ENCODE results near the gene SEMA4D.

Gene SEMA4D

DNA sequence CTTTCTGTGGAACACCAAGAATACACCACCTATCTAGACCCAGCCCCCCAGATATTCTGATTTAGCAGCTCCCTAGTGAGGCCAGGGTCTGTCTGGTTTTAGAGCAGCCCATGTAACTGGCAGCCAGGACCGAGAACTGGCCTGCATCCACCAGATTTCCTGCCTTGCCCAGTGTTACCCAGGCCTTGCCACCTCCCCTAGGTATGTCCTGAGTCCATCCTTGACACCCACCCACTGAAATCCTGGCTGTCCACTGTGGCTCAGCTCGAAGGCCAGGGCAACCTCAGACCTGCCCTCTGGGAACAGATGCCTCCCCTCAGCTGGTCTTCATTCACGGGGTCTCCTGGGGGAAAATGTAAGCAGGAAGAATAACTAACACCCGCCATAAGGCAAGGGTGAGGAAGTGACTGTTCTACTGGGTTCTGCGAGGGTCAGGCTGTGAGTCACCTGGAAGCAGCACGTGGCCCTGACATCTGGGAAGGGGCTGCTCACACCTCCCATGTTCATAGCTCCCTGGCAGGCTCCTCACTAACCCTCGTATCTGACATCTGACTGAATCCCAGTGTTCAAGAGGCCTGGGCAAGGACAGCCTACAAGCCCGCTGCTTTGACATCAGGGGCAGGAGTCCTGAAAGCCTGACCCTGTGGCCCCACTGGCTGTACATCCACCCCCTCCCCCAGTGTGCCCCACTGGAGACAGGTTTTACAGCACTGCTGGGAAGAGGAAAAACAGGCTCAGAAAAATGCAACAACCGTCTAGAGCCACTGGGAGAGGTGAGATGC, 72.7 kb downstream of the SEMA4D start:
- DNase-seq = no peak

DNA sequence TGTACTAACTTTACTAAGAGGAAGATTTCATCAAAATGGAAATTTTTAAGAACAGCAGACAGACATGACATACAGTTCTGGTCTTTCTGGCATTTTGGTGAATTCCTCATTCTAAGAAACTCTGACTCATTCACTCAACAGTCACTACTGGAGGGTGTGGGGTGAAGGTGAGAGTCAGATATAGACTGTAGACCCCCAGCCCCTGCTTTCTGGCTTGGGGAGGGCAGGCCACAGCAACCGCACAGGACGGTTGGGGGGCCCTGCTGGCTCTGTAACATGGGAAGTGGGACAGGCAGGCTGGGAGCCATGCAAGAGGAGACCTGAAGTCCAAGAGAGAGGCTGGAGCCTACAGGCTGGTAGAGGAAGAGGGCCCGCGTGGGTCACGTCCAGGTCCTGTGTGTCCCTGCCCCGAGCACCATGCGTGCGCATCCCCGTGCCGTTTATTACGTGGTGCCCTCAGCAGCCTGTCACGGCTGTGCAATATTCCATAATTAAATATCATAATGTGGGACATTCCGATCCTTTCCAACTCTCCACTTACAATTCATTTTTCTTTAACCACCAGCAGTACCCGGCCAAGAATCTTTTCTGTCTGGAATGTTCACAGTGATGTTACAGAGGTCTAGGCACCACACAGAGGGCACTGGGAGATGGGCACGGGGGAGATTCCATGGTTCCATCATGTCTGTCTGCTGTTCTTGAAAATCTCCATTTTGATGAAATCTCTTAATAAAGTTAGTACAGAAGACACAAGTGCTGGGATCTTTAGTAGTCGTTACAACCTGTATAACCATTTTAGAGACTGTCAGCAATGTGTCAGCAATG, 75.5 kb downstream of the SEMA4D start:
- peak; percentile 73 for DNase-seq

GRCh38 chr9:89421595-89421994, 76.3 kb downstream of the SEMA4D start:
- DNase-seq = peak; percentile 70

DNA sequence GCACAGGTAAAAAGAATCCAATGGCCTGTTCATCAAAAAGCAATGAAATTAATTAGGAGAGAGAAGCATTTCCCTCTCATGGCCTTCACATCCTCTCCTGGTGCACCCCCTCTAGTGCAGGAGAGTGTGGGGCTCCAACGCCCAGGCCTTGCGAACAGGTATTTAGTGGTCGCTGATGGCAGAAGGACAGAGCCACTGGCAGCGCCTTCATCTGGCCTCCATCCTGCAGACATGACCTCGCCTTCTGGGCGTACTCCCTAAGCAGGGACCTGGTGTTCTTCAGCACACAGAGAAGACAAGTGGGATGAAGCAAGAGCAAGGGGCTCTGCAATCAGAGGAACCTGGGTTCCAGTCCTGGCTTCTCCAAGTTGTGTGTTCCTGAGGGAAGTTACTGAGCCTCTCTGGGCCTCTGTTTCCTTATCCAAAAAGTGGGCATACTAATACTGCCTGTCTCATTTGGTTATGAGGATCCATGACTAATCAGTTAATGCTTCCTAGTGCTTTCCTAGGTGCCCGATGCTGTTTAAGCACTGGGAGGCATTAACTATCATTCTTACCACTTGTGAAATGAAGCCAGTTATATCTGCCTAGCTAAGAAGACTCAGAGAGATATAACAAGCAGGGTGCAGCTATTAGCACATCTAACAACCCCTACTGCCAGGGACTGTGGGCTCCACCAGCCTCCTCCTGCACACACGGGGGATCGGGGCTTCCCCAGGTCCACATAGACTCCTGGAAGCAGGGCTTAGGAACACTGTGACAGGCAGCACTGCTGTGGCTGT, 77.3 kb downstream of the SEMA4D start:
- no peak for DNase-seq

DNA sequence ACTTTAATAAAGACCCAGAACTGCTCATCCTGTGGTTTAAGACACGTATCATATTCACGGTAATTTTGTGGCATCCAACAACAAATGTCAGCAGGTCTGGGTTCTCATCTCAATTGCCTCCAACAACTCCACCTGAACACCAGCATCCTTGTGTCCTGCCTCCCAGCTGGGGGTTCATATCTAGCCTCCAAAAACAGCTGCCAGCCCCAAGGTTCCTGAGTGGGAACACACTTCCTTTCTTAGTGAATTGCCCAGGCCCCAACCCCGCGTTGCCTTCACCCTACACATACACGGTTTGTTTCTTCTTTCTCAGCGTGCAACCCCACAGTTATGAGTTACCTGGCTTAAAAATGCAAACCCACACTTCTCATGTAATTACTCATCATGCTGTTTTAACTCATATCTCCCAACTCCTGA, 77.9 kb downstream of the SEMA4D start:
- peak; percentile 60 for DNase-seq

DNA sequence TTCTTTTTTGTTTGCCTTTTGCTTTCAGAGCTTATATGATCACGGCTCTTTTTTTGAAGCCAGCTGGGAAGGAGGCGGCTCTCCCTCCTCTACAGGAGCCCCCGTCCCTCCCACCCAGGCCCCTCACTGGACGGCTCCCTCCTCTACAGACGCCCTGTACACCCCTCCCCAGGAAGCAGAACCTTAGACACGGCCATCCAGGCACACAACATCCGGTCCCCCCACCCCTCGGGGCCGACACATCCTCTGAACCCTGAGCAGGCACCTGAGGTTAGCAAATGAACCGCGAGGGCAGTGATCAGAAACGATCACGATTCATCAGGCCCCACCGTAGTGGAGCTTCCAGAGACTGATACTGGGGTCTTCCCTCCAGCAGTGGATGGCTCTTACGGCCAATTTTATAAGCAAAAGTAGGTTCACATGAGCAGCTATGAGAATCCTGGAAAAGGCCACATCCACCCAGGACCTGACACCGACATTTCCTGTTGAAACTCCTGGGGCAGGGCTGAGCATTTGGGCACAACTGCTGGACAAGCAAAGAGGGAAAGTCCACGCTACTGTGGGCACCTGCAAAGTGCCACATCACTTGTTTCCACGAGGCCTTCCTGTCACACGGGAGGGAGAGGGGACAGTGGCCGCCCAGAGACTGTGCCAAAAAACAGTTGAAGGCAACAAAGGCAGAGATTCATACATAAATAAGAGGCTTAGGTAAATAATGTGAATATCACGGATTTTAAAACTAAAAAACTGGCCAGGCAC, 78.9 kb downstream of the SEMA4D start:
- DNase-seq = peak; percentile 74

DNA sequence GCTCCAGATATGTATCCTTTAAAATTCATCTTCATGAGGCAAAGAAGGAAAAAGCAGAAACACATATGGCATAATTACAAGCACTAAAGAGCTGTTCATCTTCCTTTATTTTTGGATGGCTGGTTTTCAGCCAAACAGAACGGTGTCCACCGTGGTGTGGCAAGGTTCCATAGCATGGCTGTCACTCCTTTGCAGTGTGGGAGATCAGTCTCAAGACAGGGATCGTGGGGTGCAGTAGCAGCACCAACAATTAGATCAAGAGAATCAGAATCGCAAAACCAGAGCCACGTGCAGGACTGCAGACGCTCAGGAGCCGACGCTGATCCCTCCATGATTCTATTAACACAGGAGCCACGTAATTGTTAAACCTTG, 79.5 kb downstream of the SEMA4D start:
- DNase-seq = no peak

- DNase-seq = peak; percentile 49
Observed at GRCh38 chr9:89417832-89418473, 80.0 kb downstream of the SEMA4D start.

GRCh38 chr9:89414670-89415324, 83.1 kb downstream of the SEMA4D start:
- DNase-seq = no peak

- DNase-seq = no peak
Observed at GRCh38 chr9:89413963-89414638, 83.8 kb downstream of the SEMA4D start.

GRCh38 chr9:89412951-89413350, 85.0 kb downstream of the SEMA4D start:
- DNase-seq = no peak

- no peak for DNase-seq
Observed at GRCh38 chr9:89412541-89412940, 85.4 kb downstream of the SEMA4D start.

DNA sequence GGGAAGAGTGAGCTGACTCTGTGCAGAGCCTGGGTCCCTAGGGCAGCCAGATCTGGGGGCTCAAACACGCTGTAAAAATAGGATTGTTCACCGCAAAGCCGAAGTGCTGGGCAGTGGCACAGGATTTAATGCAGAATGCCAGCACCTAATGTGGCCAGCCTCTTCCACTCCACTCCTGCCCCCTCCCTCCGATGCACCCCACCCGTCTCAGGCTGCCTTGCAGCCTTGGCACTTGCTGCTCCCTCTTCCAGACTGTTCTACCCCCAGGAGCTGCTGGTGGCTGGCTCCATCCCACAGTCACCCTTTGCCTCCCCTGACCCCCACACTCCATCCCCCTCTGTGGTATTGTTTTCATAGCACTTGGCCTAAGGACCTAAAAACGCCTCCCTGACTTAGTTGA, 86.2 kb downstream of the SEMA4D start:
- DNase-seq = no peak

DNA sequence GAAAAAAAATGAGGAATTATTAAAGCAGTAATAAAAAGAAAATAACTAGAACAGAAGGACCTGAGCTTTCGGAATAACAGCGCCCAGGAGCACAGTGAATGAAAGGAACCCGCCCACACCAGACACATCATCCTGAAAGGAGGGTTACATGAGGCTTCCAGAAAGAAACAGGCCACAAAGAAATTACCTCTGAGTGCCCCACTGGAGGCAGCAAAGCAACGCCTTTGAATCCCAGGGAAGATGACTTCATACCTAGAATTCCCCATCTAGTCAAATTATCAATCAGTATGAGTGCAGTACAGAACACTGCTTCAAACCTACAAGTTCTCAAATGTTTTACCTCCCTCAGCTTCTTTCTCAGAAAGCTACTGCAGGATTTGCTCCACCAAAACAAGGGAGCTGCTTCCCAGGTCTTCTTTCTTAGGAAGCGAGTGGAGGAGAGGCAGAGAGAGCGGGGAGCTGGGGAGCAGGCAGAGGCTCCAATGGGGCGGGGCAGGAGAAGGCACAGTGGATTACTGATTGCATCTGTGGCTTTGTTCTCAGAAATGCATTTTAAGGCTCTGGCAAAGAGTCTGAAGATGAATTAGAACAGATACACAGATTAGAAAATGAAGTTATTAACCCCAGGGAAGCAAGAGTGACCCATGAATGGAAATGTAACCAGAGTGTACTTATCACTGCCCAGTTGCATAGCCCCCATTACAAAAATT, 87.1 kb downstream of the SEMA4D start:
- peak; percentile 76 for DNase-seq

- no peak for DNase-seq
Observed at GRCh38 chr9:89410022-89410421, 87.9 kb downstream of the SEMA4D start.

DNA sequence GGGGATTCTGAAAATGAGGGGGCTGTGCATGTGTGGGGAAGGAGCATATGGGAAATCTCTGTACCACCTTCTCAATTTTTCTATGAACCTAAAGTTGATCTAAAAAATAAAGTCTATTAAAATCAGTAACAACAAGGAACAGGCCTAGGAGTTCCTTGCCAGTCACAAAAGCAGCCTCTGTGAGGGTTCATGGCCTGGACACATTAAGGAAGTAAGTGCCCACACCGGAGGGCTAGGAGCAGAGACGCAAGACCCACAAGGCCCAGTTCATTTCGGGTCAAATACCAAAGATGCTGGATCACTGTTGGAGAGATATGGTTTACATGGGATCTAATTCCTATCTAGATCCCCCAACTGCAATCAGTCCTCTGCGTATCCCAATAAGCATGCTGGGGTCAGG, 88.4 kb downstream of the SEMA4D start:
- DNase-seq = no peak

DNA sequence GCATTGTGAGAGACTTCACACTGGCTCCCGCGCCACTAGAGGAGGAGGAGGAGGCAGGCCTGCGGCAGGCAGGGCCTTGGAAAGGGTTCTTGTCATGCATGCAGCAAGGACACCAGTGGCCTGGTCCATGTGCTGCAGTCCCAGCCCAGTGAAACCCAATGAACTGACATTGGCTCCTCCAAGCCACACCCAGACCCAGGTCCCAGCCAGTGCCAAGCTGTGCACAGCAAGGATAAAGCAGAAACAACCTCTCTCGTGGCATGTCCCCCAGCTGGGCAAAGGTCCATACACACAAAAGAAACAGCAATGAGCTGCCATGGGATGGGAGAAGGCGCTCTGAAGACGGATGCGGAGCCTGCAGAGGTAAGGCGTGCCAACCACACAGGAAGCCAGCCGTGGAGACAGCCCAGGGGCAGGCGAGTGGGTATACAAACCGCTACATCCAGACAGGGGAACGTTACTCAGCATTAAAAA, 89.2 kb downstream of the SEMA4D start:
- peak; percentile 69 for DNase-seq

DNA sequence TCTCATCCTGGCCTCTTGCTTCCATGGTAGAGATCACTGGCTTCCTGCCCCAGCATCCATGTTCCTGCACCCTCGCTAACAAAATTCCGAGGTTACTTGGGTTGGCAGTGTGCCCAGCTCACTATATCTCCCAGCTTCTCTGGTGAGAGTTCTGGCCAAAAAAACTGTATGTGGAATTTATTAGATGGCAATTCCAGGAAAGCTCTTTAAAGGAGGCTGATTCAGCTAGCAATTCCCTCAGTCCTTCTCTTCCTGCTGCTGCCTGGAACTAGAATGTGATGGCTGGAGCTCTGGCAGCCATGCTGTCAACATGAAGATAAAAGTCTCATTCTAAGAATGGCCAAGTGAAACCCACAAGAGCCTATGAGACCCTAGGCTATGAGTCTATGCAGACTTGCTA, 90.8 kb downstream of the SEMA4D start:
- DNase-seq = no peak

- no peak for DNase-seq
Observed at GRCh38 chr9:89405826-89406225, 92.1 kb downstream of the SEMA4D start.

DNA sequence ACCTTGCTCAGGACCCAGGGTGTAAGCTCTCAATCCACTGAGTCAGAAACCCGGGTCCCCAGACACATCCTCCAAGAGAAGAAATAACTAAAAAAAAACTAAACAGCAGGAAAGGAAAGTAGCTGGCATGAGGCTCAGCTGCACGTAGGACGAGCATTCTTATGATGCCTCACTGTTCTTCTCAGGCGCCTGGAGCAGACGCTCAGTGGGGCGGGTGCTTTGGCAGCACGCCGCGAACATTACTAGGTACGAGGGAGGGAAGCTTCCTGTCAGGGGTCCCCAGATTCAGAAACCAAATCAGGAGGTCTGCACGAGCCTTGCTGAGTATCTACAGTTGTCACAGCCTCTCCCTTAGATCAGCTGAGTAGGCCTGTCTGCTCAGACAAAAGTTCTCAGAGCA, 93.8 kb downstream of the SEMA4D start:
- DNase-seq = no peak

Measured in activated naive CD4-positive, alpha-beta T cell treated with Interleukin-2 at 50 U/mL for 16 hours (primary cell).